GM19397 (cell line): ENCODE data around the gene C1QA.

Experiments used
- ATAC-seq: cut with Tn5 transposase; IDR thresholded peaks from one replicate; pipeline ENCODE4 v1.9.1; 2021; ENCODE audit warnings: mild to moderate bottlenecking, moderate library complexity; ENCODE audit not compliant: unreplicated experiment

The C1QA gene

GRCh38 chr1:22636353-22636752 lies at the start of gene C1QA:
C1QA (plus strand) TSS chr1:22636628; CDS start chr1:22637617, 989 bp downstream.
- ATAC-seq = no peak

GRCh38 chr1:22587247-22587646 lies 49.2 kb upstream of the C1QA start:
- ATAC-seq = no peak

GRCh38 chr1:22588899-22589422 lies 47.5 kb upstream of the C1QA start:
- no peak for ATAC-seq

GRCh38 chr1:22591576-22591975 lies 44.9 kb upstream of the C1QA start:
- no peak for ATAC-seq

GRCh38 chr1:22592051-22592450 lies 44.4 kb upstream of the C1QA start:
- no peak for ATAC-seq

- no peak for ATAC-seq
Measured at GRCh38 chr1:22592919-22593790, 43.3 kb upstream of the C1QA start.

GRCh38 chr1:22594396-22594795 lies 42.0 kb upstream of the C1QA start:
- ATAC-seq = no peak

- no peak for ATAC-seq
Measured at GRCh38 chr1:22595108-22595507, 41.3 kb upstream of the C1QA start.

GRCh38 chr1:22597301-22597965 lies 39.0 kb upstream of the C1QA start:
- no peak for ATAC-seq

- no peak for ATAC-seq
Measured at GRCh38 chr1:22597996-22598395, 38.4 kb upstream of the C1QA start.

- ATAC-seq = no peak
Measured at GRCh38 chr1:22598736-22599135, 37.7 kb upstream of the C1QA start.

GRCh38 chr1:22600071-22600816 lies 36.2 kb upstream of the C1QA start:
- no peak for ATAC-seq

GRCh38 chr1:22600817-22601605 lies 35.4 kb upstream of the C1QA start:
- ATAC-seq = no peak

GRCh38 chr1:22601610-22602009 lies 34.8 kb upstream of the C1QA start:
- no peak for ATAC-seq

- ATAC-seq = no peak
Measured at GRCh38 chr1:22602060-22602740, 34.2 kb upstream of the C1QA start.

GRCh38 chr1:22606161-22606560 lies 30.3 kb upstream of the C1QA start:
- no peak for ATAC-seq

GRCh38 chr1:22607154-22607553 lies 29.3 kb upstream of the C1QA start:
- no peak for ATAC-seq

GRCh38 chr1:22608361-22608760 lies 28.1 kb upstream of the C1QA start:
- ATAC-seq = no peak

- ATAC-seq = no peak
Measured at GRCh38 chr1:22609291-22609690, 27.1 kb upstream of the C1QA start.

GRCh38 chr1:22611530-22611947 lies 24.9 kb upstream of the C1QA start:
- ATAC-seq = no peak
